Posterior cingulate gyrus (tissue), 11 donors: ENCODE data around the gene CSF3.
A peak's percentile ranks its signal among the peaks of the same experiment; 100 is the strongest.

Experiments used
- DNase-seq, 10 donors: peaks; one replicate each; pipeline versions ENCODE4 v3.0.0 to v3.0.0-alpha.2; 2020 to 2021; ENCODE audit warnings: mixed read lengths in 3 of 10
- intact Hi-C: fragments of 100-400 bp; cut with DNase I; formaldehyde crosslinking; loops from one replicate; pipeline ENCODE4 v1.15.1; 2023

Gene CSF3

GRCh38 chr17:40056379-40057015 is 41.3 kb downstream of the CSF3 start:
- intact Hi-C loops: no loop called here
- peak in 7 of 10 donors; percentile 54 to 94 (median 71) for DNase-seq

- intact Hi-C loops: no loop called here
- DNase-seq: peak in 1 of 10 donors; percentile 17
These were observed 43.0 kb downstream of the CSF3 start for GRCh38 chr17:40058186-40058784.

GRCh38 chr17:40058865-40059264 is 43.6 kb downstream of the CSF3 start:
- intact Hi-C loops: no loop called here
- DNase-seq: no peak

- DNase-seq: peak in 2 of 10 donors; percentile 62 to 83
- intact Hi-C loops: no loop called here
These were observed 44.7 kb downstream of the CSF3 start for GRCh38 chr17:40059729-40060475.

GRCh38 chr17:40060887-40061608 is 45.8 kb downstream of the CSF3 start:
- intact Hi-C loops: no loop called here

GRCh38 chr17:40061609-40062038 is 46.4 kb downstream of the CSF3 start:
- peak in 2 of 10 donors; percentile 59 to 71 for DNase-seq
- intact Hi-C loops: loop anchor here (1.0 kb wide), 1 partner anchor 14 kb away; no protein-coding TSS in a partner anchor

More at GRCh38 chr17:40060887-40061608, 45.8 kb downstream of the CSF3 start:
- peak in 4 of 10 donors; percentile 50 to 90 (median 86) for DNase-seq

- intact Hi-C loops: loop anchor here (1.0 kb wide), 1 partner anchor 13 kb away; no protein-coding TSS in a partner anchor
- DNase-seq: peak in 8 of 10 donors; percentile 63 to 96 (median 79)
These were observed 47.3 kb downstream of the CSF3 start, which contains the start of gene THRA for GRCh38 chr17:40062329-40063186. THRA (plus strand) TSS chr17:40062965; CDS start chr17:40074489, 11,524 bp downstream.

- DNase-seq: peak in 4 of 10 donors; percentile 29 to 91 (median 72)
- intact Hi-C loops: no loop called here
These were observed 48.0 kb downstream of the CSF3 start for GRCh38 chr17:40063187-40063771.

GRCh38 chr17:40063901-40064531 is 48.8 kb downstream of the CSF3 start:
- intact Hi-C loops: no loop called here

GRCh38 chr17:40064971-40065768 is 49.9 kb downstream of the CSF3 start:
- DNase-seq: peak in 4 of 10 donors; percentile 29 to 81 (median 48)
- intact Hi-C loops: no loop called here

More at GRCh38 chr17:40063901-40064531, 48.8 kb downstream of the CSF3 start:
- DNase-seq: peak in 5 of 10 donors; percentile 40 to 90 (median 50)

- intact Hi-C loops: no loop called here
- peak in 4 of 10 donors; percentile 29 to 87 (median 54) for DNase-seq
These were observed 50.7 kb downstream of the CSF3 start for GRCh38 chr17:40065769-40066510.
